Neural cell (in vitro differentiated cells): ENCODE data around the gene ACAA2. TPM values are rescaled to one million over a fixed set of nuclear protein-coding genes. Genes with fewer than 3 reads are reported as not detected.

Experiments
- H2AFZ ChIP-seq: fragments of 200-600, 300-800 bp; sonication (generic), shearing (Covaris generic); 2 replicates; pipeline ENCODE4 v1.6.0; 2014; ENCODE audit warnings: low read depth, mild to moderate bottlenecking, antibody characterized with exemption, low read length, moderate library complexity
- H3F3A ChIP-seq: fragments of 200-600 bp; shearing (Covaris generic); 2 replicates; pipeline ENCODE4 v1.6.1; 2016; ENCODE audit warnings: mild to moderate bottlenecking, moderate library complexity, mixed read lengths, antibody characterized with exemption, low read length; ENCODE audit not compliant: insufficient read depth, poor library complexity, severe bottlenecking
- H3K27ac ChIP-seq: fragments of 200-600, 300-800 bp; sonication (generic), shearing (Covaris generic); 2 replicates; pipeline ENCODE4 v1.5.1; 2014; ENCODE audit warnings: mild to moderate bottlenecking, low read length, moderate library complexity
- H3K27me3 ChIP-seq: fragments of 300-800, 200-600 bp; sonication (generic), shearing (Covaris generic); 2 replicates; pipeline ENCODE4 v1.6.0; 2014; ENCODE audit warnings: mild to moderate bottlenecking, low read depth, low read length, moderate library complexity; ENCODE audit not compliant: insufficient read depth
- H3K36me3 ChIP-seq: fragments of 300-800, 200-600 bp; sonication (generic), shearing (Covaris generic); 2 replicates; pipeline ENCODE4 v1.5.1; 2014; ENCODE audit warnings: mild to moderate bottlenecking, antibody characterized with exemption, low read length, moderate library complexity; ENCODE audit not compliant: insufficient read depth
- H3K4me2 ChIP-seq: fragments of 300-800, 200-600 bp; sonication (generic), shearing (Covaris generic); 2 replicates; pipeline ENCODE4 v1.6.0; 2014; ENCODE audit warnings: mild to moderate bottlenecking, low read length
- H3K4me3 ChIP-seq: fragments of 300-800, 200-600 bp; sonication (generic), shearing (Covaris generic); 2 replicates; pipeline ENCODE4 v1.5.1; 2014; ENCODE audit warnings: mild to moderate bottlenecking, low read length, moderate library complexity
- H3K79me2 ChIP-seq: fragments of 200-600 bp; shearing (Covaris generic); replicated peaks from 2 replicates; pipeline ENCODE4 v1.6.0; 2014; ENCODE audit warnings: mild to moderate bottlenecking, low read length, moderate library complexity; ENCODE audit not compliant: insufficient read depth
- H3K9ac ChIP-seq: fragments of 300-800, 200-600 bp; sonication (generic), shearing (Covaris generic); 2 replicates; pipeline ENCODE4 v1.6.1; 2016; ENCODE audit warnings: mild to moderate bottlenecking, low read length, mixed read lengths
- H3K9me2 ChIP-seq: fragments of 200-600 bp; shearing (Covaris generic); 2 replicates; pipeline ENCODE4 v1.6.1; 2016; ENCODE audit warnings: mild to moderate bottlenecking, low read length, mixed read lengths; ENCODE audit not compliant: insufficient read depth
- H3K9me3 ChIP-seq: fragments of 200-600, 300-800 bp; sonication (generic), shearing (Covaris generic); 2 replicates; pipeline ENCODE4 v1.6.1; 2016; ENCODE audit warnings: mild to moderate bottlenecking, mixed run types, low read length, moderate library complexity, mixed read lengths
- H4K20me1 ChIP-seq: fragments of 200-600 bp; shearing (Covaris generic); 2 replicates; pipeline ENCODE4 v1.6.1; 2016; ENCODE audit warnings: mild to moderate bottlenecking, mixed run types; ENCODE audit not compliant: insufficient read depth
- CTCF ChIP-seq: fragments of 450-650 bp; IDR thresholded peaks from 2 replicates; pipeline ENCODE4 v1.5.1; 2014; ENCODE audit warnings: antibody characterized with exemption, mild to moderate bottlenecking, moderate library complexity; ENCODE audit not compliant: poor library complexity, severe bottlenecking
- EP300 ChIP-seq: fragments of 450-650 bp; conservative IDR thresholded peaks from 2 replicates; pipeline ENCODE4 v1.6.1; 2014; ENCODE audit warnings: antibody characterized with exemption, mild to moderate bottlenecking, moderate library complexity; ENCODE audit not compliant: poor library complexity, severe bottlenecking
- EZH2 ChIP-seq: fragments of 200-600, 300-800 bp; shearing (Covaris generic), sonication (generic); IDR thresholded peaks from 2 replicates; pipeline ENCODE4 v1.6.1; 2014; ENCODE audit warnings: antibody characterized with exemption, low read length, borderline replicate concordance, mild to moderate bottlenecking; ENCODE audit not compliant: insufficient read depth, poor library complexity, severe bottlenecking
- MXI1 ChIP-seq: fragments of 450-650 bp; conservative IDR thresholded peaks from 2 replicates; pipeline ENCODE4 v1.6.1; 2014; ENCODE audit warnings: antibody characterized with exemption, mild to moderate bottlenecking; ENCODE audit not compliant: poor library complexity, severe bottlenecking
- POLR2AphosphoS5 ChIP-seq: IDR thresholded peaks from 2 replicates; pipeline ENCODE4 v1.6.1; 2012
- RAD21 ChIP-seq: fragments of 450-650 bp; conservative IDR thresholded peaks from 2 replicates; pipeline ENCODE4 v1.6.1; 2014; ENCODE audit warnings: antibody characterized with exemption, mild to moderate bottlenecking, moderate library complexity
- REST ChIP-seq: IDR thresholded peaks from 2 replicates; pipeline ENCODE4 v1.6.1; 2012; ENCODE audit warnings: borderline replicate concordance
- SMC3 ChIP-seq: fragments of 450-650 bp; conservative IDR thresholded peaks from 2 replicates; pipeline ENCODE4 v1.6.1; 2014; ENCODE audit warnings: antibody characterized with exemption, mild to moderate bottlenecking, moderate library complexity; ENCODE audit not compliant: poor library complexity
- TAF1 ChIP-seq: IDR thresholded peaks from 2 replicates; pipeline ENCODE4 v1.6.1; 2012; ENCODE audit warnings: low read depth
- polyA plus RNA-seq: library from polyadenylated mRNA; depleted of rRNA; stranded (reverse); fragments of >200 nt; gene quantifications from 2 replicates; pipeline ENCODE4 v1.2.3, GENCODE V29; 2014

Gene ACAA2
- polyA plus RNA-seq, 1 donor from 2014 or later: 6.3 TPM

DNA sequence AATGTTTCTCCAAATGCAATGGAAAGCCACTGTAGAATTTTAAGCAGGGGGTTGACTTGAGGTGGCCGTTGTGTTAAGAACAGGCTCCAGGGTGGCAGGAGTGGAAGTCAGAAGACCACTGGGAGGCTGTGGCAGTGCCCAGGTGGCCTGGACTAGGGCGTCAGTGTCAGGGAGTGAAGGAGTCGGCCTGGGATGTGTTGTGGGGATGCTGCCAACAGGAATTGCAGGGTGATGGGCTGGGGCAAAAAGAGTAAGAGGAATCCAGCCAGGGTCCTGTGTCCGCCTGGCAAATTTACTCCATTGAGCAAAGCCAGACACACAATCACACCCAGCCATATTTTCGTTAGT, 55.1 kb downstream of the ACAA2 start:
- Histone ChIP-seq H3K27me3 (no peaks in the 10 kb centered on the region), H3F3A (no peaks in the 10 kb centered on the region), H3K9ac (no peak overlapping the region), H3K9me3 (no peaks in the 10 kb centered on the region), H3K4me2 (no peak overlapping the region), H2AFZ (no peak overlapping the region), H3K27ac (no peak overlapping the region), H4K20me1 (no peaks in the 10 kb centered on the region), H3K36me3 (no peaks in the 10 kb centered on the region), H3K79me2 (no peaks in the 10 kb centered on the region), H3K4me3 (no peak overlapping the region), H3K9me2 (no peaks in the 10 kb centered on the region)
- TF ChIP-seq RAD21: no peak
- TF ChIP-seq TAF1: no peak
- no peak for TF ChIP-seq POLR2AphosphoS5
- no peak for TF ChIP-seq MXI1
- TF ChIP-seq EP300: no peak
- no peak for TF ChIP-seq EZH2
- no peak for TF ChIP-seq REST
- TF ChIP-seq SMC3: no peak
- no peak for TF ChIP-seq CTCF

DNA sequence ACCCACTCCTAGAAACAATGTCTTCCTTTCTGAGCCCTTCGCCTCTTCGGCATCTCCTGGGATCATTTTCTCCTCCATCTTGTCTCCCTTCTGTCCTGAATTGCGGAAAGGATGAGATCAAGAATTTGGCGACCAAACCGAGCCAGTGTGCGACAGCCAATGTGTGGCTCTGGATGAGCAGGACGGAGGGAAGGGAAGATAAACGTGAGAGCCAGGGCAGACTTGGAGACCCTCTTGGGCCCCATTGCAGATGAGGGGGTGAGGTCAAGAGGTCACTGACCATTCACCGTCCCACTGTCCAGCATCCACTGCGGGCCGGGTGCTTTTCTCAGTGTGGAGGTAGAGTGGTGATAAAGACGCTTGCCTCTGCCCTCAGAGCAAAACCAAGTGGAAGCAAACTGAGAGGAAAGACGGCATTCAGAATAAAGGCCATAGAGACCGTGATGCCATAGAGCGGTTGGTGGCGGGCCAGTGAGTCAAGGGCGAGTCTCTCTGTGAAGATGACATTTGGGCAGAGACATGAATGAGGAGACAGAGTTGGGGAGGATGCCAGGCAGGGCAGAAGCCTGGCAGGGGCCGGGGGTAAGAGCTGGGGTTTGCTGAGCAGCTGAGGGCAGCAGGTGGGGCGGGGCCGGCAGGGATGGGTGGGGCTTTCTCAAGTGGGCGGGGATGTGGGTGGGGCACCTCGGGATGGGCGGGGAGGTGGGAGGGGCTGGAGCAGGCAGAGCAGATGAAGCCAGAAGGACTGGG, 55.6 kb downstream of the ACAA2 start:
- Histone ChIP-seq H3K36me3 (no peaks in the 10 kb centered on the region), H3K27me3 (no peaks in the 10 kb centered on the region), H3K4me3 (no peak overlapping the region), H4K20me1 (no peaks in the 10 kb centered on the region), H3F3A (no peaks in the 10 kb centered on the region), H3K9me2 (no peaks in the 10 kb centered on the region), H3K4me2 (no peak overlapping the region), H3K9ac (no peak overlapping the region), H2AFZ (no peak overlapping the region), H3K27ac (no peak overlapping the region), H3K79me2 (no peaks in the 10 kb centered on the region), H3K9me3 (no peaks in the 10 kb centered on the region)
- TF ChIP-seq TAF1 (no peak), CTCF (no peak), REST (no peak), EP300 (no peak), RAD21 (no peak), POLR2AphosphoS5 (no peak), MXI1 (no peak), SMC3 (no peak), EZH2 (no peak)
